ENCODE measurements around the gene C6. TPM values are rescaled to one million over a fixed set of nuclear protein-coding genes. Genes with fewer than 3 reads are reported as not detected.

Gene C6
- total and polyA plus RNA-seq, 10 donors = 0.02 to 0.65 (median 0.17) TPM; not detected in 5

DNA sequence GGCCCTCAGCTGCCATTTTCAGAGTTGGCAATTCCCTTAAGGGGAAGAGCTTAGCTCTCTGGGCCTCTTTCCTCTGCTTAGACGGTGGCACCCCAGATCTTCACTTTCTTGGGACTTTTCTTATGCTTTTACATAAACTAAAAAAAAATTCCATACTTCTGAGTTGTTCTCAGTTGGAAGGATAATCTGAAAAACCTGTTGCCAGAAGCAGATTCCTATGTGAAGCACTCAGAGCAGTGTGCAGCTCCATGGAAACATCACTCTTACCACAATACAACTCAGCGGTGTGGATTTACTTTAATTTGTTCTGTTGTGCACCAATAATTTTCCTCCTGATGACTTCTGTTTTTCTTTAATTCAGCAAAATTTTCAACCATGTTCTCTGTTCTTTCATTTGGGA is 98.1 kb downstream of the C6 start:
- TF ChIP-seq POLR2AphosphoS5 (IDR thresholded peaks at IDR 0.05) = no peak
- TF ChIP-seq POLR2A (IDR thresholded peaks at IDR 0.05) = no peak
- TF ChIP-seq, protein P1, sequence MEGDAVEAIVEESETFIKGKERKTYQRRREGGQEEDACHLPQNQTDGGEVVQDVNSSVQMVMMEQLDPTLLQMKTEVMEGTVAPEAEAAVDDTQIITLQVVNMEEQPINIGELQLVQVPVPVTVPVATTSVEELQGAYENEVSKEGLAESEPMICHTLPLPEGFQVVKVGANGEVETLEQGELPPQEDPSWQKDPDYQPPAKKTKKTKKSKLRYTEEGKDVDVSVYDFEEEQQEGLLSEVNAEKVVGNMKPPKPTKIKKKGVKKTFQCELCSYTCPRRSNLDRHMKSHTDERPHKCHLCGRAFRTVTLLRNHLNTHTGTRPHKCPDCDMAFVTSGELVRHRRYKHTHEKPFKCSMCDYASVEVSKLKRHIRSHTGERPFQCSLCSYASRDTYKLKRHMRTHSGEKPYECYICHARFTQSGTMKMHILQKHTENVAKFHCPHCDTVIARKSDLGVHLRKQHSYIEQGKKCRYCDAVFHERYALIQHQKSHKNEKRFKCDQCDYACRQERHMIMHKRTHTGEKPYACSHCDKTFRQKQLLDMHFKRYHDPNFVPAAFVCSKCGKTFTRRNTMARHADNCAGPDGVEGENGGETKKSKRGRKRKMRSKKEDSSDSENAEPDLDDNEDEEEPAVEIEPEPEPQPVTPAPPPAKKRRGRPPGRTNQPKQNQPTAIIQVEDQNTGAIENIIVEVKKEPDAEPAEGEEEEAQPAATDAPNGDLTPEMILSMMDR (IDR thresholded peaks at IDR 0.05 in 8 of 11, conservative IDR thresholded peaks at IDR 0.05 in 3 of 11) = no peak
- Histone ChIP-seq H3K36me3 (no peaks in the 10 kb centered on the region), H3K4me3 (no peak overlapping the region), H3K27ac (no peak overlapping the region), H3K4me1 (no peaks in the 10 kb centered on the region), H3K9me3 (no peaks in the 10 kb centered on the region), H3K27me3 (replicated peaks in 1 of 7) (no peaks in the 10 kb centered on the region)
- DNase-seq = no peak
- intact Hi-C loops (cut with DNase I; ENCODE audit: low total_unique reads) = no loop called here
- WGBS, 5 donors = 73 to 88% (median 84%) methylated on average over 2 of the region's 2 CpGs

DNA sequence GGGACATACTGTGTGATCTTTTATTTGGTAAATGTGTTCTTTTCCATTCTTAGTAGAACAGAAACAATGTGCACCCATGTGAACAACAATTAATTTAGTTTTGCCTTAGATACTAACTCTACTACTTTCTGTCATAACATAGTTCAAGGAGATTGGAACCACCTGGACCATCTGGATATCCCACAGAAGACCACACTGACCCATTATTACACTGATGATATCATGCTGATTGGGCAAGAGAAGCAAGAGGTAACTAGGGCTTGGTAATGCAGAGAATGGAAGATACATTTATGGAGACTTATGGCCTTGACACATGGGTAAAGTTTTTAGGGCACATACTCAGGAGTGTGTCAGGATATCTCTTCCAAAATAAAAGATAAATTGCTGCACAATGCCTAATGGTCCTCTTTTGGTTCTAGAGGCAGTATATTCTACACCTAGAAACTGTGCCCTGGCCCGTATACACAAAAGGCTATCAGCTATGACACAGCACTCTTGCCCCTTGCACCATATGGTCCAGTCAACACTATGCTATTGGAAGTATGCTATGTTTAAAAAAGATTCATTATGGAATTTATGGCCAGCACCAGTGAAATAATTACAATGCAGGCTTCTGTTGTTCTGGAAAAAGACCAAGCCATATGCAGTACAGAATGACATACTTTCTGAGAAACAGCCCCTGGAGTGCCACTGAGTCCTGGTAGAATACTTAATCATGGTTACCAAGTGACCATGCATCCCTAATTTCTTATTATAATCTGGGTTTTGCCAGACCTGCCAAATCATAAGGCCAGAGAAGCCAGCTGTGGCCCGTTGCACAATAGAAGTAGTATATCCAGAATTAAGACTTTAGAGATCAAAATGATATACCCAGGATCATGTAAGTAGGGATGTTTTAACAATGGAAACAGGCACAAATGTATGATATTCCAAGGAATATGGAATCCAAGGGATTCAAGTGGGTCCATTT is 100.6 kb downstream of the C6 start:
- Histone ChIP-seq H3K4me1 (no peaks in the 10 kb centered on the region), H3K36me3 (no peaks in the 10 kb centered on the region), H3K9me3 (no peaks in the 10 kb centered on the region), H3K27me3 (replicated peaks in 1 of 7) (no peaks in the 10 kb centered on the region), H3K4me3 (no peak overlapping the region), H3K27ac (no peak overlapping the region)
- DNase-seq = no peak
- no peak for TF ChIP-seq POLR2AphosphoS5 (IDR thresholded peaks at IDR 0.05)
- TF ChIP-seq, protein P1 (IDR thresholded peaks at IDR 0.05 in 8 of 11, conservative IDR thresholded peaks at IDR 0.05 in 3 of 11) = no peak
- no peak for TF ChIP-seq POLR2A (IDR thresholded peaks at IDR 0.05)
- WGBS, 5 donors = 77 to 92% (median 84%) methylated on average over 2 of the region's 2 CpGs
- intact Hi-C loops (cut with DNase I; ENCODE audit: low total_unique reads) = no loop called here

DNA sequence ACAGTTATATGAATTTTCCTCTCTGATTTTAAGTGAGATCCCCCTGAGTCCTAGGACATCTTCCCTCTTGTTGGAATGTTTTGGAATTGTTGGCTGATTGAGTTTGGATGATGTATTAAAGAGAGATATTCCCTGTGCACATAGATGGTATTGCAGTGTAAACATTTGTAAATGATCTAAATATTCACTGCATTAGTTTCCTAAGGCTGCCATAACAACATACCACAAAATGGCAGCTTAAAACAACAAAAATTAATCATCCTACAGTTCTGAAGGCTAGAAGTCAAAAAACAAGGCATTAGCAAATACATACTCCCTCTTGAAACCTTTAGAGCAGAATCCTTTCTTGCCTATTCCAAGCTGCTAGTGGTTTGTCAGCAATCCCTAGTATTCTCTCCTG is 104.1 kb downstream of the C6 start:
- no peaks in the 10 kb centered on the region for H3K4me1 ChIP-seq
- H3K4me3 ChIP-seq = no peak overlapping the region
- intact Hi-C loops (cut with DNase I; ENCODE audit: low total_unique reads) = no loop called here
- H3K36me3 ChIP-seq = no peaks in the 10 kb centered on the region
- TF ChIP-seq POLR2A (IDR thresholded peaks at IDR 0.05) (no peak), POLR2AphosphoS5 (IDR thresholded peaks at IDR 0.05) (no peak)
- TF ChIP-seq, protein P1 (IDR thresholded peaks at IDR 0.05 in 8 of 11, conservative IDR thresholded peaks at IDR 0.05 in 3 of 11) = no peak
- DNase-seq = no peak
- H3K9me3 ChIP-seq = no peaks in the 10 kb centered on the region
- no peaks in the 10 kb centered on the region for H3K27me3 ChIP-seq (replicated peaks in 1 of 7)
- H3K27ac ChIP-seq = no peak overlapping the region

DNA sequence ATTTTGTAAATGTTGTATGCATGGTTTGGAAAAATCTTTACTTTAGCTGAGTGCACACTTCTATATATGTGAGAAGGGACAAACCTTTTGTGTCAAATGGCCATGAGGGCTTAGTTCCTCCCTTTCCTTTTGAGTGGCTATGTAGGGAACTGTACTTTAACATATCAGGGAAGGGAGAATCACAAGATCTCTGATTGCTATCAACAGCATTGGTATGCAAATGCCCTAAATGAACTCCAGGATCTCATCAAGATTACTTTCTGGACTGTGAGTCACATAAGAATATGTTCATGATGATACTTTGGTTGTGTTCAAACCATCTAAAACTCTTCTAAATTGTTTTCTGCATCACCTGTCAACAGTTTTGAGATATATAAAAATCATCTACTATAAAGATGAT is 111.0 kb downstream of the C6 start:
- Histone ChIP-seq H3K36me3 (no peaks in the 10 kb centered on the region), H3K4me1 (no peaks in the 10 kb centered on the region), H3K27ac (no peak overlapping the region), H3K27me3 (replicated peaks in 1 of 7) (no peaks in the 10 kb centered on the region), H3K4me3 (no peak overlapping the region), H3K9me3 (no peaks in the 10 kb centered on the region)
- no peak for DNase-seq
- intact Hi-C loops (cut with DNase I; ENCODE audit: low total_unique reads) = no loop called here
- TF ChIP-seq, protein P1 (IDR thresholded peaks at IDR 0.05 in 8 of 11, conservative IDR thresholded peaks at IDR 0.05 in 3 of 11) = no peak
- TF ChIP-seq POLR2AphosphoS5 (IDR thresholded peaks at IDR 0.05) = no peak
- no peak for TF ChIP-seq POLR2A (IDR thresholded peaks at IDR 0.05)
